ENCODE results near the gene ZNF396. TPM values are rescaled to one million over a fixed set of nuclear protein-coding genes. Genes with fewer than 3 reads are reported as not detected.

The ZNF396 gene
- total and polyA plus RNA-seq, 9 of the 15 experiments (the other 6 are each of a cell fraction or from before 2014, with no cell fraction given), result 0.73 to 2.3 (median 1.9) TPM

- TF ChIP-seq ZNF395 (CRISPR knock-in tag; IDR thresholded peaks at IDR 0.05) (peak; percentile 91), SPI1 (IDR thresholded peaks at IDR 0.05; ENCODE audit: borderline replicate concordance, low read depth, low read length) (peak; percentile 88), FIP1L1 (IDR thresholded peaks at IDR 0.05; ENCODE audit: low read depth, low read length, poor library complexity, severe bottlenecking) (peak; percentile 44), SP2 (IDR thresholded peaks at IDR 0.05; ENCODE audit: extremely low read depth, low read depth, low read length, poor library complexity, severe bottlenecking) (no peak), NCOA6 (IDR thresholded peaks at IDR 0.05) (no peak), AFF1 (IDR thresholded peaks at IDR 0.05; ENCODE audit: low read depth in 1 of 2, partially characterized antibody in 2 of 2) (peak in 1 of 2 experiments; percentile 96), CC2D1A (IDR thresholded peaks at IDR 0.05) (peak; percentile 9; the same call in 1 of the 2 replicates), NCOA2 (IDR thresholded peaks at IDR 0.05; ENCODE audit: partially characterized antibody in 2 of 2) (no peak), ZNF316 (IDR thresholded peaks at IDR 0.05) (peak; percentile 41), IRF1 (CRISPR knock-in tag; IDR thresholded peaks at IDR 0.05; ENCODE audit: borderline replicate concordance) (no peak), VEZF1 (CRISPR knock-in tag; IDR thresholded peaks at IDR 0.05) (peak; percentile 97), HNRNPL (IDR thresholded peaks at IDR 0.05; ENCODE audit: low read depth, low read length) (no peak), USF2 (CRISPR knock-in tag; IDR thresholded peaks at IDR 0.05) (no peak), XRCC5 (IDR thresholded peaks at IDR 0.05; ENCODE audit: low read depth, low read length) (no peak; the same call in 1 of the 2 replicates), PHF21A (IDR thresholded peaks at IDR 0.05; ENCODE audit: borderline replicate concordance, low read depth) (no peak)
Observed at GRCh38 chr18:35343936-35344735, 33.0 kb downstream of the ZNF396 start, which contains the start of gene ZNF24 (continued).

All from K562 (cell line).